Measurements from ENCODE around the gene CFAP100.

CFAP100 gene

GRCh38 chr3:126356373-126357264, 38.1 kb upstream of the CFAP100 start:
- DNase-seq (ENCODE audit: low read depth in 2 of 2) = no peak

DNA sequence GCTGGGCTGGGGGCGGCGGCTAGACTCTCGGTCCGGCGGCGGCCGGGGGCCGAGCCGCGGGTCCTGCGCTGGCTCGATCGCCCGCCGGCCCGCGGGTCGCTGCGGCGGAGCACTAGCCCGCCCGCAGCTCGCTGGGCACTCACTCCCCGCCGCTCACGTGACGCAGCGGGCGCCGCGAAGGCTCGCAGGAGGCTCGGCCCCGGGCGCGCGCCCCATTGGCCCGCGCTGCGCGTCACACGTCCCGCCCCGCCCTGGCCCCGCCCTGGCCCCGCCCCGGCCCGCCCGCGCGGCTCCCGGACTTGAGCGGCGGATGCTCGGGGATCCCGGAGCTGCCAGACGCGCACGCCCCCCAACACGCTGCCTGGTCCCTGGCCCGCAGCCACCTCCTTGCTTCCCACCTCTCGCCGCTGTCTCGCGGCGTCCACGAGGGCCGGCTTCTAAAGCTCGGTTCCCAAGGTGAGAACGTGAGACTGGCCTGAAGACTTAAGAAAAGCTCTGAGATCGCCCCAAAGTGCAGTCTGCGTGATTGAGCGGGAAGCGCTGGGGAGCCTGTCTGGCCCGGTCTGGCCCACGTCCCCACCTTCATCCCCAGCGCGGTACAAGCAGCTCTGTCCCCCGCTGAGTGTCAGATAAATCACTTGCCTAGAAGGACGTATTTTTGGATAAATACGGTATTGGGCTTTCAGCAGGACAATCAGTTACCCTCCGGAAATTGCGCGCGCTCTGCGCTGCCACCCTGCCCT, 37.2 kb upstream of the CFAP100 start, which contains the start of gene KLF15:
Gene KLF15, minus strand, starts transcription at position 114 of the 743 bp plus-strand sequence. CDS start 4,486 bp downstream, outside the sequence.
- peak; percentile 16 to 67 for DNase-seq (ENCODE audit: low read depth in 2 of 2)

DNA sequence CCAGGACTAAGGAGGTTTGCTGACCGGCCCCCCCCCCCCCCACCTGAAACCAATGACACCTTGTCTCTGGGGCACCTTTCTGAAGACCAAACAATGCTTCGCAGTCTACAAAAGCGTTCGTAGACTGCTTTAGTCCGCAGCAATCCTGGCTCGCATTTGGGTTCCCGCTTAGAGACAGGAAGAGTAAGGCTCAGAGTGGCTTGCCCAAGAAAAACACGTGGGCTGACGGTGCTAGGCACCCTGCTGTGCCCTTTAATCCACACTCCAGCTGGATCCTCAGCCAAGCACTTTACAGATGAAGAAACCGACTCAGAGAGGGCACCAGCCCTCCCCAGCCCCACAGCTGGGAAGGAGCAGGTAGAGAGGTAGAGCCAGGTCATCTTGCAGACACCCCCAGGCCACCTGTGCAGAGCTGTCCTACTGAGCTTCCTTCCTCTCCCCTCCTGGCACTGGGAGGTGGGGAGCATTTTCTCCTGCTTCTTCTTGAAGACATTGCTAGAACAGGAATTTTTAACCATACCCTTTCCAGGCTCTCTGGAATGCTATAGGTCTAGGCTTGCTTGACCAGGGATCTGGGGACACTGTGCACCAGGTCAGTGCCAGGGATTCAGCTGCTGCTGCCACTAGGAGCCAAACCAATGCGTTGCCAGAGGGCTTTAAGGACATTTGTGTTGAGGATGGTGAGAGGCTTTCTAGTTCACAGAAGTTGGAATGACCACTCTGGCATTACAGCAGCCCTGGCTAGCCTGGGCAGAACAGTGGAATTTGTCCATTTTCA, 36.5 kb upstream of the CFAP100 start:
- DNase-seq (ENCODE audit: low read depth in 2 of 2) = no peak

GRCh38 chr3:126358816-126359181, 35.9 kb upstream of the CFAP100 start:
- no peak for DNase-seq (ENCODE audit: low read depth in 2 of 2)

- no peak for DNase-seq (ENCODE audit: low read depth in 2 of 2)
Measured at GRCh38 chr3:126360046-126360713, 34.5 kb upstream of the CFAP100 start.

- no peak for DNase-seq (ENCODE audit: low read depth in 2 of 2)
Measured at GRCh38 chr3:126360714-126361060, 34.0 kb upstream of the CFAP100 start.

- no peak for DNase-seq (ENCODE audit: low read depth in 2 of 2)
Measured at GRCh38 chr3:126361211-126361610, 33.5 kb upstream of the CFAP100 start.

DNA sequence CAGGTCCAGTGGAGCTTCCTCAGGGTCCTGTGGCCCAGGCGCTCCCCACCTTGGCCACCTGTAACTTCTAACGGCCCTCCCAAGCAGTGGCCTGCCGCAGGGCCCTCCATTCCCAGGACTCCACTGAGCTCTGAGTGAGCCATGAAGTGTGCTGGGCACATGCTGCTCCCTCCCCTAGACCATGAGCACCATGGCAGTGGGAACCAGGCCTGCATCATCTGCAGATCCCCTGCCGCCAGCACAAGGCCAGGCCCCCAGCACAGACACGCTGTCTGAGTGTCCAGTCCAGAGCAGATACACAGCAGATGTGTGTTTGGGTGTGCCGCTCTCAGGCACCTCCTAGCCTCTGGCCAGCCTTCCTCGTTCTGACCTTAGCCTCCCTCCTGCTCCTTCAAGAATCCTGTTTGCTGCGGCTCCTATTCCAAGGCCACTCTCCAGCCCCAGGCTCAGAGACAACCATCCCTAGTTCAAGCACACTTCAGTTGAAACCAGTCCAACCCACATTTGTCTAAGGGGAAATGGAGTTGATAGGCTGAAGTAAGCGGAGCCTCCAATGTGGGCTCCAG, 30.5 kb upstream of the CFAP100 start:
- no peak for DNase-seq (ENCODE audit: low read depth in 2 of 2)

GRCh38 chr3:126364731-126365301, 29.9 kb upstream of the CFAP100 start:
- no peak for DNase-seq (ENCODE audit: low read depth in 2 of 2)

- DNase-seq (ENCODE audit: low read depth in 2 of 2) = no peak
Measured at GRCh38 chr3:126365351-126366277, 29.1 kb upstream of the CFAP100 start.

DNA sequence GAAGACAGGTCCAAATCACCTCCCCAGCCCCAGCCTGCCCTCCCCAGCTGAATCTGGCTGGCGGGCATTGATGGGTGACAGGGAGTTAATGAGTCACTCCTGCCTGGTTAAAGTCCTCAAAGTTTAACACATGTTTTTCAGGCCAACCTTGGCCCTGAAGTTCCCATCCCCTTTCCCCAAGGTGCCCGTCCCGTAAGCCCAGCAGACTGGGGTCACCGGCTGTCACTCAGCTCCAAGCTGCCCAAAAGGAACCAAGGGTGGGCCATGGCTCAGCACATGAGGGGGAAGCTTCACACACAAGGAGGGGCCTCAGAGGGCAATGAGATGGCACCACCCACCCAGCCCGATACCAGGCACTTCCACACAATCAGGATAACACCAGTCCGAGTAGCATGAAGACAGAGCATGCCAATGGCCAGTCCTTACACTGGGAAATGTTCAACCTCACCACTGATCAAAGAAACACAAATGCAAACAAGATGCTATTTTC, 27.3 kb upstream of the CFAP100 start:
- DNase-seq (ENCODE audit: low read depth in 2 of 2) = no peak

DNA sequence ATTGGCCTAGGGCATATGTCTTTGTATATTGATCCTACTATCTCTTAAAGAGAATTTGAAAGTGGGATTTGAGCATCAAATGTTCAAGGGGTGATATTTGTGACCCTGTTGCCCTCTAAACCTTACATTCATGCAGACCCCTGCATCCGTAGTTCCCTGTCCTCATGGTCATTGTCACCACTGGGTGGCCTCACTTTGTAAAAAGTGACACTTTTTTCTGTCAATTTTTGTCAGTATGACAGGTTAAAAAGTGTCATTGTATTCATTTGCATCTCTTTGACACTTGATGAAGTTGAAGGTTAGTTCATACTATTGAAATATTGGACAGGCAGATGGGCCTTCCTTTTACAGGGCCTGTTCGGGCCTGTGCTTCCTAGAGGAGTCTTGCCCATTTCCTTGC, 25.2 kb upstream of the CFAP100 start:
- DNase-seq (ENCODE audit: low read depth in 2 of 2) = no peak

- no peak for DNase-seq (ENCODE audit: low read depth in 2 of 2)
Measured at GRCh38 chr3:126370055-126370454, 24.7 kb upstream of the CFAP100 start.

DNA sequence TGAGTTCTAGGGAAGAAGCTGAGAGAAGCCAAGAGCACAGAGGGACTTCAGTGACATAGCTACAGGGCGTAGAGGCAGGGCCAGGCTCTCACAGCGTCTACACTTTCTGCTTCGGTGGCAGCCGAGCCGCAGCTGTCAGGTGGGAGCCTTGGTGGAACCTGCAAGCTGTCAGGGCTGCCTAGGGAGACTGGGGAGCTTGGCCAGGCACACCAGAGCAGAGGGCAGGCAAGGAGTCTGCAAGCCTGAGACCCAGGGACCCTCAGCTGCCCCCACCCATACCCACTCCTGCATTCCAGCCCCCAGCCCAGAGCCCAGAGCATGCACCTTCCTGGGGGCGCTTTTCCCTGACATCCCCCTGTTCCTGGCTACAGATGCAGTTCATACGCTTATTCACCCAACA, 24.1 kb upstream of the CFAP100 start:
- DNase-seq (ENCODE audit: low read depth in 2 of 2) = no peak

DNA sequence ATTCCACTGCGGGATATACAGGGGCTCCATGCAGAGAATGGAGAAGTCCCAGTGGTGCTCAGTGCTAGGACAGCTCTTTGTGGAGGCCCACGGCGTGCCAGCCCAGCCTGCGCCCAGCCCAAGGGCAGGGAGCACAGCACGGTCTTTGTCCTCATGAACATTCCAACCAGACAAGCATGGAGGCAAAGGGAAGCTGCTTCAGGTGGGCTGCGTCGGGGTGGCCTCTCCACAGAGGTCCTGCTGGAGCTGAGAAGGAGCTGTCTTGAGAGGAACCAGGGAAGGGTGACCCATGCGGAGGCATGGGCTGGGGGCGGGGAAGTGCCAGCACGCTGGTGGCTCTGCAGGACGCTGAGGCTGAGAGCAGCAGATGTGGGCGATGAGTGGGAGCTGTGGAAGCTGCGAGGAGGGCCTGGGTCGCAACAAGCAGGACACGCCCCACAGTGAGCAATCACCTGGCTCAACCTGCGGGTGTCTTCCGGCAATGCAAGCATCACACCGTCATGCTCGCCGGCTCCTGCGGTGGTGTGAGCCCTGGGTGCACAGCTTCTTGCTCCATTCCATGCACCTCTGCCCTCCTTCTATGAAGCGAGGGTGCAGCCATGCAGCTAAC, 23.5 kb upstream of the CFAP100 start:
- no peak for DNase-seq (ENCODE audit: low read depth in 2 of 2)

DNA sequence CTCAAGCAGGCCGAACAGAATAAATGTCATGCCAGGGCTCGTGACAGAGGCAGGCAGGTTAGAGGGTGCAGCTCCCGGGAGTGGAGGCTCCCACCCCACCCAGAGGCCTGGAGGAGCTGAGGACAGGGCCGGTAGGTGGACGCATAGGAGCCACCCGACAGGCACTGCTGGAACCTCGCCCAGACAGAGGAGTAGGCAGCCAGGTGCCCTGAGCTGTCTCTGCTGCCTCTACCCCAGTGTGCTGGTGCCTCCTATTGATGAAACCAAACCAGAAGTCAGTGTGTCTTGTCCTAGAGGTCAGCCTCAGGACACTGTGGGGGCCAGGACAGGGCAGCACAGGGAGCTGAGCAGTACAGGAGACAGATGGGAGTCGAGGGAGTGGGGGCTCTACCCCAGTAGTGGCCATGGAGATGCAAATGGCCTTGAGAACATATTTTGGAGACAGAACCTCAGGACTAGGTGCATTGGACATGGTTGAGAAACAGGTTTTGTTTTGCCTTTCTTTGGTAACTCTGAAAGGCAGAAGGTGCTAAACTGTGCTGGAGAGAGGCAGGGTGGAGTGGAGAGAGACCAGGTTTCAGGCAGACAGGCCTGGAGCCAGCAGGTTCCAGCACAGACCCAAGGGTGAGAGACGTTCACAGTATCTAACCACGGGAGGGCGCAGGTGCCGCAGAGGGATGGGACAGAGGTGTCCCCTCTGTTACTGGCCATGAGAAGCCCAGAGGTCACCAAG, 22.1 kb upstream of the CFAP100 start:
- DNase-seq (ENCODE audit: low read depth in 2 of 2) = no peak

GRCh38 chr3:126373146-126373613, 21.5 kb upstream of the CFAP100 start:
- no peak for DNase-seq (ENCODE audit: low read depth in 2 of 2)

Data from stimulated activated CD8-positive, alpha-beta memory T cell treated with anti-CD3 and anti-CD28 coated beads, Interleukin-7, amount 100 ng/mL, for 4 hours (primary cell).